Stomach (tissue), 4 donors: Measurements from ENCODE around the gene KIF3B.

Experiments
- EP300 ChIP-seq: sonication (generic); formaldehyde crosslinking; IDR thresholded peaks from one replicate; pipeline ENCODE4 v1.6.1; 2017; ENCODE audit warnings: antibody characterized with exemption
- POLR2A ChIP-seq, 4 donors: fragments of 450-650 bp; IDR thresholded peaks; one replicate each; pipeline ENCODE4 v1.6.1; 2016; ENCODE audit warnings: antibody characterized with exemption in 4 of 4, control low read depth in 2 of 4, mild to moderate bottlenecking in 1 of 4, moderate library complexity in 1 of 4
- TF ChIP-seq, protein P1 (sequence below), 7 experiments: fragments of 450-650 bp in 4 of 7; fragments of 200-600 bp in 3 of 7; sonication (generic) in 3 of 7; IDR thresholded peaks; one replicate each; pipeline ENCODE4 v1.5.1; 2016 to 2019; ENCODE audit warnings: antibody characterized with exemption in 7 of 7, control low read depth in 2 of 7, mild to moderate bottlenecking in 1 of 7

DNA sequence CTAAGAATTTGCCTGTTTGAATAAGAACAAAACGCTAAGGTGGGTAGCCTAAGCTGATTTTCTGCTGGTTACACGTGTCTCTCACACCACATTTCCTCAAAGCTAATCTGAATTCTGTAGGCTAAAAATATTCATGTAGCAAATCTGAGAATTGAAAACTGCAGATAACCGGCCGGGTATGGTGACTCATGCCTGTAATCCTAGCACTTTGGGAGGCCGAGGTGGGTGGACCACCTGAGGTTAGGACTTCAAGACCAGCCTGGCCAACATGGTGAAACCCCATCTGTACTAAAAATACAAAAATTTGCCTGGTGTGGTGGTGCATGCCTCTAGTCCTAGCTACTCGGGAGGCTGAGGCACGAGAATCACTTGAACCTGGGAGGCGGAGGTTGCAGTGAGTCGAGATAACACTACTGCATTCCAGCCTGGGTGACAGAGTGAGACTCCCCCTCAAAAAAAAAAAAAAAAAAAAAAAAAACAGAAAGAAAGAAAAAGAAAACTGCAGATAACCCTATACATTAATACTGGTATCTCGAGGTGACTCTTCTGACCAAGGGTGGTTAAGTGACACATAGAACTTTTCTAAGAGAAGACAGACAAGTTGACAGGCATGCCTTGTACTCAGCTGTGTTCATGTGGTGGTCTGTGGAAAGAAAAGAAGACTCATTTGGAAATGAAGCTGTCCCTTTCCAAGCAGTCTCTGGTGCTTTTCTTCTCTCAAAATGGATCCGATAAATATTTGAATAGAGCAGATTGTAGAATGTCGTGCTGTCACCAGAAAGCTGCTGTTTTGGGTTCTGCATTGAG is 55.9 kb downstream of the KIF3B start:
- TF ChIP-seq, protein P1, sequence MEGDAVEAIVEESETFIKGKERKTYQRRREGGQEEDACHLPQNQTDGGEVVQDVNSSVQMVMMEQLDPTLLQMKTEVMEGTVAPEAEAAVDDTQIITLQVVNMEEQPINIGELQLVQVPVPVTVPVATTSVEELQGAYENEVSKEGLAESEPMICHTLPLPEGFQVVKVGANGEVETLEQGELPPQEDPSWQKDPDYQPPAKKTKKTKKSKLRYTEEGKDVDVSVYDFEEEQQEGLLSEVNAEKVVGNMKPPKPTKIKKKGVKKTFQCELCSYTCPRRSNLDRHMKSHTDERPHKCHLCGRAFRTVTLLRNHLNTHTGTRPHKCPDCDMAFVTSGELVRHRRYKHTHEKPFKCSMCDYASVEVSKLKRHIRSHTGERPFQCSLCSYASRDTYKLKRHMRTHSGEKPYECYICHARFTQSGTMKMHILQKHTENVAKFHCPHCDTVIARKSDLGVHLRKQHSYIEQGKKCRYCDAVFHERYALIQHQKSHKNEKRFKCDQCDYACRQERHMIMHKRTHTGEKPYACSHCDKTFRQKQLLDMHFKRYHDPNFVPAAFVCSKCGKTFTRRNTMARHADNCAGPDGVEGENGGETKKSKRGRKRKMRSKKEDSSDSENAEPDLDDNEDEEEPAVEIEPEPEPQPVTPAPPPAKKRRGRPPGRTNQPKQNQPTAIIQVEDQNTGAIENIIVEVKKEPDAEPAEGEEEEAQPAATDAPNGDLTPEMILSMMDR (IDR thresholded peaks at IDR 0.05), result no peak
- no peak for TF ChIP-seq EP300
- TF ChIP-seq POLR2A (IDR thresholded peaks at IDR 0.05), result no peak
